GM12891 (cell line): ENCODE data around the gene SRGN.

ENCODE experiments used
- POLR2A ChIP-seq: IDR thresholded peaks from 2 replicates; pipeline ENCODE4 v1.6.1; 2011; ENCODE audit warnings: low read depth, low read length, control low read depth
- POLR2AphosphoS5 ChIP-seq: IDR thresholded peaks from 2 replicates; pipeline ENCODE4 v1.6.1; 2011; ENCODE audit warnings: low read depth, low read length, control low read depth

DNA sequence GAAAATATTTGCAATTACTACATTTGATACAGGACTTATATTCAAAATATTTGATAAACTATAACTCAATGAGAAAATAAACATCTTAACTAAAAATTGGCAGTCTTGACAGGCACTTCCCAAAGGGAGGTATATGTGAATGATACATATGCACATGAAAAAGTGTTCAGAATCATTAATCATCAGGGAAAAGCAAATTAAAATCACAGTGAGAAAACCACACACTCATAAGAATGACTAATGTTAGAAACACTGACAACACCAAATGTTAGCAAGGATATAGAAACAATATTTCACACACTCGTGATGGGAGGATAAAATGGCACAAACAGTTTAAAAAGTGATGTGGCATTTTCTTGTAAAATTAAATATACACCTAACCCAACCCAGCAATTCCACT, 32.0 kb downstream of the SRGN start:
- no peak for TF ChIP-seq POLR2AphosphoS5
- TF ChIP-seq POLR2A: no peak
